ACHN (cell line): ENCODE data around the gene BACE2.
"Not testable (repeated sequence)": the region's sequence is repeated elsewhere in the genome, so short reads cannot be mapped to it uniquely, and the experiment has no call there.

Experiments used
- DNase-seq: peaks from one replicate; pipeline ENCODE4 v3.0.0-alpha.2; 2015
- in situ Hi-C: cut with HindIII; loops from 2 replicates; pipeline ENCODE4 v1.10.0; 2017; ENCODE audit warnings: low sequenced_read_pairs, low pct_ligation_motif_present, low pct_unique_long_range_greater_than_20kb

BACE2 gene

DNA sequence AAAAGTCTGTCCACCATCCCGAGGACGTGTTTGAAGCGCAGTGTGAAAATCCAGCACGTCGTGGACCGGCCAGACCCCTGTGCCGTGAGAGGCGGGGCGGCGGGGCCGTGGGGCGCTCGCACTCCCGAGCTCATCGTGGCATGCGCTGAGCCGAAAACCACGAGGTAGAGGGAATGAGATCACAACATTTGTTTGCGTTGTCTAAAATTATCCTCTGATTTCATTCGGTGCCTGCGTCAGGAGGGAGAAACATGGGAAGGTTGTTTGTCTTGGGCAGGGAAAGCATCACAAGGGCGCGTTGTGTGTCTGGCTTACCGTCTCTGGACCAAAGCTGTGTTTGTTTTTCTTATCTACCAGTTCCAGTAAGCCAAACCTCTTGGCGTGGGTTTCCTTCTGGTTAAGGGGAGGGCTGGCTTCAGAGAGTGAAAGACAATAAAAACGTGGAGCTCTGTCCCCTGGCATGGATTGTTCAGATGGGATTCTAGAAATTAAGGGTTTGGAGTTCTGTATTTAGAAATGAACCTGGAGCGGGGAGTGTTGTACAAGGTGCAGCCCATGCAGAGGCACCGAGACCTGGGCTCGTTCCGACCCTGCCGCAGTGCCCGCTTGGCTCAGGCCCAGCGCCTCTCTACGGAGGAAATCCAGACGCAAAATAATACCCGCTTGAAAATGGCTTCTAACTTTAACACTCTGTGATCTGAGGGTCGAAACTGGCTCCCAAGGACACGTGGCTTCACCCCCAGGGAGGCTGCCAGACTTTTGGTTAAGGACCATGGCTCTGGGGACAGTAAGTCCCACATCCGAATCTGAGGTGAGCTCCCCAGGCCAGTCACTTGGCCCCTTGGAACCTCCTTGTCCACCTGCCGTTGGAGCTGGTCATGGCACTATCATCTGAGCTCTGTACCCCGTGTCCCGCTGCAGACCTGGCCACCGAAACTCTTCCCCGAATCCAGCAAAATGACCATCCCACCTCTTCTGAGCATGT lies 79.9 kb downstream of the BACE2 start:
- no peak for DNase-seq
- in situ Hi-C loops = no loop called here

DNA sequence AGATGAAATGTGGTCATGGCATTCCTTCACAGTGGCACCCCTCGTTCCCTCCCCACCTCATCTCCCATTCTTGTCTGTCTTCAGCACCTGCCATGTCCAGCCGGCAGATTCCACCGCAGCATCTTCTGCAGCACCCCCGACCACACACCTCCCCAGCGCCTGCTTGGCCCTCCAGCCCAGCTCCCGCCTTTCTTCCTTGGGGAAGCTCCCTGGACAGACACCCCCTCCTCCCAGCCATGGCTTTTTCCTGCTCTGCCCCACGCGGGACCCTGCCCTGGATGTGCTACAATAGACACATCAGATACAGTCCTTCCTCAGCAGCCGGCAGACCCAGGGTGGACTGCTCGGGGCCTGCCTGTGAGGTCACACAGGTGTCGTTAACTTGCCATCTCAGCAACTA lies 81.5 kb downstream of the BACE2 start:
- in situ Hi-C loops = no loop called here
- no peak for DNase-seq

DNA sequence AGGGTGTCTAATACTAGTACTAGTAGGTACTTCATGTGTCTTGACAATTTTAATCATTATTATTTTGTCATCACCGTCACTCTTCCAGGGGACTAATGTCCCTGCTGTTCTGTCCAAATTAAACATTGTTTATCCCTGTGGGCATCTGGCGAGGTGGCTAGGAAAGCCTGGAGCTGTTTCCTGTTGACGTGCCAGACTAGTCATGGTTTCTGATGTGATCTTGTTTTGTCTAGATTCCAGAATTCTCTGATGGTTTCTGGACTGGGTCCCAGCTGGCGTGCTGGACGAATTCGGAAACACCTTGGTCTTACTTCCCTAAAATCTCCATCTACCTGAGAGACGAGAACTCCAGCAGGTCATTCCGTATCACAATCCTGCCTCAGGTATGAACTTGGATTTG lies 82.6 kb downstream of the BACE2 start:
- in situ Hi-C loops = no loop called here
- DNase-seq = no peak

DNA sequence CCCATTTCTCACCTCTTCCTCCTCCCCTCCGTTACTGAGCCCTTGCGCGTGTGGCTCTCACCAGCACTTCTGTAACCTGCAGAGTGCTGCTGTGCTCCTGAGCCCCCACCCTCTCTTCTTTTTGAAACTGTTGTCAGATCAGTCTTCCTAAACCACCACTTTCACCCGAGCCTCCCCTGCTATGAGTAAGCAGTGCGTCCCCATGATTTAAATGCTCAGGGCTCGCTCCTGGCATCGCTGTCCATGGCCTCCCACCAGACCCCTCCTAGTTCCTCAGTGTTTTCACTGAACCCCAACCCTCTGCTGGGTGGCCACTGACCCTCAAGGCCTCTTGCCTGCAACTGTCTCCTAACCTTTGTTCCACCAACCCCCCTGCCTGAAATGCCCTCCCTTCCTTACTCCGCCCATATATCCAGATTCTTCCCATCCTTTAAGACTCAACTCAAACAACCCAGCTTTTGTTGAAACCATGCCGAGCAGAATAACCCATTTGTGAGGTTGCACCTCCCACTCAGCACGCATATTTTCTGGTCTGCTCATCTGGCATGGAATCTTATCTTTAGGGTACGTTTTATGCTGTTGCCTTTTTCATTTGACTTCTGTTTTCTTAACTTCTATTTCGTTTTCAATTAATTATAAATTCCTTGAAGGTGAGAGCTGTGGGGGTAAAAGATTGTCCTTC lies 84.1 kb downstream of the BACE2 start:
- DNase-seq = no peak
- in situ Hi-C loops = no loop called here

DNA sequence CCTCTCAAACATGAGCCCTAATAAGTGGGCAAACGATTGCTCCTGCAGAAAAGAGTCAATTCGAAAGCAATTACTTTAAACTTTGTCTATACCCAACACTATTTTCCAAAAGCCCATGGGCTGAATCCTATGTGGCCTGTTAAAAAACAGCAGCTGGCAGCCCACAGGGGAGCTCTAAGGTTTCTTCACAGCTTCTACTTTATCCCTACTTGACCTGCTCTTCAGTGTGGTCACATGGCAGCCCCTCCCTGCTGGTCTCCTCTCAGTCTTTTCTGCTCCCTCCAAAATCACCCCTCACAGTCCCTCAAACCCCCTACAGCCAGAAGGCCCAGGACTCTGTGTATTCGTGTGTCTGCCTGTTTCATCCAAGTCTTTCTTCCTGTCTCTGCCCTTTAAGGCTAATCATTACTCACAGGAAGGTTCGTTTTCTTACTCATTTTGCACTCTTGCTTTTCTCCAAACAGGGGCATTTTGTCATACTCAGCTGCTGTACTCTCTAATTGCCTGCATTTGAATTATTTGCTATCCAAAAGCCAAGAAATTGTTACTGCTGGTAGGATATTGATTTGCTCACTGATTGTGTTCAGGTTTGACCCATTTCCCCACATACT lies 86.2 kb downstream of the BACE2 start:
- in situ Hi-C loops = no loop called here
- DNase-seq = no peak

DNA sequence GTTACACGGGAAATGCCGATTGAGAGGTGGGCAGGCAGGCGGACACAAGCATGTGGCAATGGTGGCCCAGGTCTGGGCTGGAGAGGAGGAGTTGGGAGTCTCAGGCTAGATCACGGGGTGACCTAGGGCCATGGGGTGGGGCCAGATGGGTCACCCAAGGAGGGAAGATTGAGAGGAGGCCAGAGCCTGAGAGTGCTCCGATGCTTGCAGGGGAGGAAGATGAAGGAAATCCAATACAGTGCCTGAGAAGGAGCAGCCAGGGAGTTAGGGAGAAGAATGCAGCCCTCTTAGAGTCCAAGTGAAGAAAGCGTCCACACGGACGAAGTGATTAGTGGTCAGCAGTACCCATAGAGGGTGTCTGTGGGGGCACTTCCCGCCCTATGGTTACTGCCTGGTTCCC lies 87.2 kb downstream of the BACE2 start:
- in situ Hi-C loops = no loop called here
- DNase-seq = no peak

DNA sequence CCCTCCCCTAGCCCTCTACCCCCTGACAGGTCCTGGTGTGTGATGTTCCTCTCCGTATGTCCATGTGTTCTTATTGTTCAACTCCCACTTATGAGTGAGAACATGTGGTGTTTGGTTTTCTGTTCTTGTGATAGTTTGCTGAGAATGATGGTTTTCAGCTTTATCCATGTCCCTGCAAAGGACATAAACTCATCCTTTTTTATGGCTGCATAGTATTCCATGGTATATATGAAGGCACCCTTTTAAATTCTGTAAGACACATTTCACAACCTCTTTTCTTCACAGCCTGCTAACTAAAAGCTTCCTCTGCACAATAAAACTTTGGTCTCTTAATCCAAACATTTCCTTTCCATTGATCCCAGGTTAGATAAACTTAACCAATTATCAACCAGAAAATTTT lies 88.3 kb downstream of the BACE2 start:
- in situ Hi-C loops, DNase-seq: not testable (repeated sequence)

DNA sequence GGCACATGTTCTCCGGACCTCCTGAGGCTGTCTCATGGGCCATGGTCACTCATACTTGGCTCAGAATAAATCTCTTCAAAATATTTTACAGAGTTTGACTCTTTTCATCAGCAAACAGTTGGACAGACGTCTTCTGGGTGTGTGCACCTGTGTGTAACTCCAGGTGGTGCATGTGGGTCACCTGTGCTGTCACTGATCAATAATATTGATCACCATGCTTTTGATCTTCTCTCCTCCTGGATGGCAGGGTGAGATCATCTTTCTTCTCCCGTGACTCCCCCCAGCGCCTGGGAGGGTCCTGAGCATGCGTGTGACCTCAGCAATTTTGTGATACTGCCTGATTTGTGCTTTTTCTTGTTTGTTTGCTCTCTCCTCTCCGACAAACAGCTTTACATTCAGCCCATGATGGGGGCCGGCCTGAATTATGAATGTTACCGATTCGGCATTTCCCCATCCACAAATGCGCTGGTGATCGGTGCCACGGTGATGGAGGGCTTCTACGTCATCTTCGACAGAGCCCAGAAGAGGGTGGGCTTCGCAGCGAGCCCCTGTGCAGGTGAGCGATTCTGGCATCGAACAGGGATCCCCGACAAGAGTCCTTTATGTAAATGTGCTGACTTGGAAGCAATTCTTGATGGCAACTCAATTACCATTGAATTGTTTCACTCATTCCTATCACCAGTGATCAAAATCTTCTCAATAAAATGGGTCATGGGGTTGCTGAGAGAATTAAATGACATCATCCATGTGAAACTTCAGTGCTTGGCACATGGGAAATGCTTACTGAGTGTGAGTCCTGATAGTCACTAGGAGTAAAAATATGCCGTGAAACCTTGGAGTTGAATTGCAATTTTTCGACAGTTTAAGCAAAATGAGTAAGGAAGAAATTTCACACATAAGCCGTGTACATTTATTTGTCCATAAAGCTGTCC lies 89.1 kb downstream of the BACE2 start:
- in situ Hi-C loops = no loop called here
- no peak for DNase-seq

DNA sequence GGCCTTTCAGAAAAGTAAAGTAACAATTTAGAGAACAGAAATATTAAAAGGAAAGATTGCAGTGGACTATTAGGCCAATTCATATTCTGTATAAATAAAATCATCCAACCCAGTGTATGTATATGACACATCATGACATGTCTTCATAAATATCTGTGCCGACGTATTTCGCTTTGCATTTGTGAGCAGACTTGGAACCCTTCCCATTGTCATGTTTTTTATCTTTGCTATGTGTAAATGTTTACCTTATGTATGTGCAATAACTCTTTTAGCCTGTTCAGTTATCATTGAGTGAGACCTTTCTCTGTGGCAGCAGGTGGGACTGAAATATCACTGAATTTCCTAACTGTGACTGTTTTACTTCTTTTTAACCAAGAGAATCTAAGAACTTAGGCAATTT lies 90.7 kb downstream of the BACE2 start:
- DNase-seq = no peak
- in situ Hi-C loops = no loop called here

DNA sequence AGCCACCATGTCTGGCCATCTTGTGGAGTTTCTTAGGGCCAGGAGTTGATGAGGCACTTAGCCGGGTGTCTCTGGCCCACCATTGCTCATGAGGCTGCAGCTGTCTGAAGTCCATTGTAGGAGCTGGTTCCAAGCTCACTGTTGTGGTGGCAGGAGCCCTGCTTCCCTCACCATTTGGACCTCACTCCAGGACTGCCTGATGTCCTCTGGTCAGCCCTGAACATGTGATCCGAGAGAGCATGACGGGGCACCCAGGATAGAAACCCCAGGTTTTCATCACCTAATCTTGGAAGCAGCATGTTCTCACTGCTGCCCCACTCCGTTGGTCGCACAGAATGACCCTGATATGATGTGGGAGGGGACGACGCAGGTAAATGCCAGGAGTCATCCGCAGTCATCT lies 92.5 kb downstream of the BACE2 start:
- DNase-seq = no peak
- in situ Hi-C loops = no loop called here

DNA sequence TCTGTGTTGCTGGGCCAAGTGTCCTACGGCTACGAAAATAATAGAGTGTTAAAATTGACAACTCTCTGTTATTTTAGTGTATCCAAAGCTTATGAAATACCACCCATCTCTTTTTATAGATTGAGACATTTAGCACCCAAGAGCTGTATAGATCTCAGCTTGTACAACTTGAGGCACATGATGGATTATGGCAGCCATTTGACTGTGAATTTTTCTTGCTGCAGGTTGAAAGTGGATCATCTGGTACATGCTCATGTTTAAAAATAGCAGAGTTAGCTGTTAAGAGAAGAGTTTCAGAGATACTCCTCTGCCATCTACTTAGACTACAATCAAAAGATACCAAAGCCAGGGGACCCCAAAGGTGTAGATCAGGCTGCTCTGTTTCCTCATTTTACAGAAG lies 99.4 kb downstream of the BACE2 start:
- DNase-seq = no peak
- in situ Hi-C loops = no loop called here

DNA sequence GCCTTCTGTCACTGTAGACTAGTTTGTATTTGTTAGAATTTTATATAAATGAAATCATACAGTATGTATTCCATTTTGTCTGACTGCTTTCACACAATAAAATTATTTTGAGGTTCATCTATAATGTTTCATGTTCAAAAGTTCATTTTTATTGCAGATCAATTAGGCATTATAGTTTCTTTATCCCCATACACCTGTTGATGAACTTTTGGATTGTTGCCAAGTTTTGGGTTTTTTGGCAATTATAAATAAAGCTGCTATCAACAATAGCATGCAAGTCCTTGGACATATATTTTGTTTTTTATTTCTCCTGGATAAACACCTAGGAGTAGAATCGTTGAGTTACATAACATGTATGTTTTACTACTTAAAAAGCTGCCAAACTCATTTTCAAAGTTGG lies 101.6 kb downstream of the BACE2 start:
- in situ Hi-C loops = no loop called here

DNA sequence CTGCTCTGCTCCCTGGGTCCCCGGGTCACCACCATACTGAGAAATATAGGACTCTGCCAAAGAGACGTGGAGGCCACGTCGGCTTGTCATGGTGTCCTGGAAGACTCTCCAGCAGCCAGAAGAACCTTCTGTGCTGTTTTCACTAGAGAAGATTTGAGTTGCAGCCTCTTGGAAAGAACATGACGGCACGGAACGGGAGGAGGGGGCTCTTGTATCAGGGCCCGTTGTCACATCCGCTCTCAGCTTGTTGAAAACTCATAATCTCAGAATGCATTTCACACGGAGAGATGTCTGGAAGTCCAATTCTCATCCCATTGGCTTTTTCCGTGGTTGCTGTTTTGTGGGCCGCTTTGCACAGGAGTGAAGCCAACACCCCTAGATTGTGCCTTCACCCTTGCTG lies 109.2 kb downstream of the BACE2 start:
- in situ Hi-C loops = no loop called here
- no peak for DNase-seq

More for the DNA sequence above, 101.6 kb downstream of the BACE2 start:
- no peak for DNase-seq

DNA sequence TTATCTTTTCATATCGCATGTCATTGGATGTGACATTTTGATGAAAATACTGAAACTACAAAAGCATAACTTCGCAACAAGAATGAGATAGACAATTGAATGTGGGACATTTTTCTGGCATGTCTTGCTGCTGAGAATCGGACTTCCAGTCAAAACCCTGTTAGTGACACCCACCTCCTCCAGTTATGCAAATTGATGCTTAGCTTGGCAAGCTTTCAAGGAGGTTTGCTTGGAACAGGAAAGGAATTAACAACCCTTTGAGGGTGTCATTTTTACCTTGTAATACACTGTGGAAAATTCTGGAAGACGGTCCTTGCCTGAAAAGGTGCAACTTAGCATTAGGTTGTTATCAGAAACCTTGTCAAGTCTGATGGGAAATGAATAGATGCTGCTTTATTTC lies 109.9 kb downstream of the BACE2 start:
- DNase-seq = no peak
- in situ Hi-C loops = no loop called here

DNA sequence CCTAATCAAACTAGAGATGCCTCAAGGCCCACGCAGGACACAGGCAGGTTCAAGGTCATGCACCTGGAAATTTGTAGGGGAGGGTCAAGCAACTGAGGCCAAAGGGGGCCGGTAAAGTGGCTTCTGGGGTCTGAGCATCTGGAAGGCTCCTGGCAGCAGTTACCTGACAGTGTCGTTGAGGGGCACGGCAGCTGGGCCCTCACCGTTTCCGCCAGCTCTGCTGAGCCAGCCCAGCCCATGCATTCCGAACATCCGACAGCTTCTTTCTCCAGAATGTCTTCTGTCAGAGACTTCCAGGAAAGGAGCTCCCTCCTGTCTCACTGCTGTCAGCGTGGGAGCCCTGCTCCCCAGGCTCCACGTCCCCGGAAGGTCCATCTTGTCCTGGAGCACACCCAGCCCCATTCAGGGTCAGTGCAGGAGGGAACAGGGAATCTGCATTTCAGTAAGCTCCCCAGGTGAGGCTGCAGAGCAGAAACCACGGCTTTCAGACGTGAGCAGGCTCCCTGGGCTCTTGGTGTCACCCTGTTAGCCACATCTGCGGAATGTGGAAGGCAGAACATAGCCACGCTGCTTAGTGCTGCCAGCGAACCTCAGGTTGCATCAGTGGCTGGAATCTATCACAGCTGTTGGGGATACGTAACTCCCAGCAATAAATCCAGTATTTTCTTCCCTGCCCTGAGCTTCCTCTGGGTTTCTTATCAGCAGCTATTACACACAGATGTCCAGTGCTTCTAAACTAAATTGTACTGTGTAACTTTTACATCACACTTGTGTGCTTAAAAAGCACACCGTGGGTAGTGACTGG lies 112.4 kb downstream of the BACE2 start:
- no peak for DNase-seq
- in situ Hi-C loops = no loop called here

DNA sequence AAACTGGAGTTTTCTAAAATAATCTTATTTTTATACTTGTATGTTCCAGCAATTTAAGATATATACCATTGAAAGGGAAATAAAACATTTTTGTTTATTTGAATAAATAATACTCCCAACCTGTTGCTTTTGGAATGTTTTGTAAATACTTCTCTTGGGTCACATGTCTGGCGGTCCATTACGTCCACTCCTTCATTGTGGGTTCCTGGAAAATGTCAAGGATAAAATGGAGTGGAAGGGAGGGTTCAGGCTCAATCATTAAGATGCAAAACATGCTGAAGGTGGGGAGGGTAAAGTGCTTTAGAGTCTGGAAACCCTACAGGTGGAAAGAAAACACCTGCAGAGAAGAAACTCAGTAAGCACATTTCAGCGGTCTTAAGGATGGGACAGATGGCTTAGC lies 114.5 kb downstream of the BACE2 start:
- DNase-seq = no peak
- in situ Hi-C loops = no loop called here

DNA sequence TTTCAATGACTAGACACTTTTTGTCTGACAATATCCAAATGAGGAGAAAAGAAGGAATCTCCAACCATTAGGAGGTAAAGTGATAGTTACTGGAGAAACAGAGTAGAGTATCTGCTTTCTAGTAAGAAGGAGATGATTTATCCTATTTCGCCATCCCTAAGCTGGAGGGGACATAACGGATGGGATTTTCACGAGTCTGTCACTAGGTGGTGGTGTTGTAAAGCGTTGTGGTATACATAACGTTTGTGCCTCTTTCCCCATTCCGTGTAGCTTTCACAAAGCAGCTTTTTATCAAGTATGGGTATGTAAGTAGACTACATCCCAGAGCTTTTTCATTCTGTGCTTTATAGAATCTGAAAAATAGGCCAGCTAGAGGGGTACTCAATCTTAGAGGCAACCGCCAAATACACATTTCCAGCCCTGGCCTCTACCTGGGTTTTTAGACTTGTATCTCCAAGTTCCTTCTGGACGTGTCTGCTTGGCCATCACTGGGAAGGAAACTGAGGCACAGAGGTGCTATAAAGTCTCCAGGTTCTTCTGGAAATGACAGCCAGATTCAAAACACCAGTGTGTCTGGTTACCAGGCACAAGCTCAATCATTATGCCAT lies 115.4 kb downstream of the BACE2 start:
- DNase-seq = peak; percentile 63
- in situ Hi-C loops = no loop called here
